ENCODE results near the gene GRXCR1. TPM values are rescaled to one million over a fixed set of nuclear protein-coding genes. Genes with fewer than 3 reads are reported as not detected.

The GRXCR1 gene
- total and polyA plus RNA-seq, 2 of the 4 experiments (the other 2 are of a cell fraction): not detected

DNA sequence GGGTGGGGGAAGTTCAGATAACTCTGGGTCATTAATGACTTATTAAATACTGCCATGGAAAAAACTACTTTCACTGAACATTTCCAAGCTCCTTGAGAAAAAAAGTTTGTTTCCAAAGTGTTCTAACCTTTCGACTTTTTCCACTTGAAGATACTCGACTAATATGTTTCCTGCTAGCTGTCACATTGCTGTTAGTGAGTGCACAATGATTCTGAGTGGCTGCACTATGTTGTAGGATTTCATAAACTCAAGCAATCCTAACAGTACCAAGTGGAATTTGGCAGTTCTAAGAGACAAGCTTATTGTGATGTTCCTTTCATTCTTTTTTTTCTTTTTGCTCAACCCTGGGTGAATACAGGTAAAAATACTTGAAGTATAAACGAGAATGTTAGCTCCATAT is 33.4 kb downstream of the GRXCR1 start:
- ChIA-PET CTCF (no interaction called here), POLR2A (ENCODE audit: unreplicated experiment) (no interaction called here)
- TF ChIP-seq CEBPB (IDR thresholded peaks at IDR 0.05; ENCODE audit: low read depth, low read length) (no peak), CHD1 (IDR thresholded peaks at IDR 0.05; ENCODE audit: low read depth, low read length) (no peak)
- no peak overlapping the region for H3K9ac ChIP-seq (ENCODE audit: low read depth, low read length)
- H4K8ac ChIP-seq (ENCODE audit: low read depth in 2 of 2, low read length in 2 of 2): no peak overlapping the region
- no peak overlapping the region for H3K4me2 ChIP-seq (ENCODE audit: low read depth, low read length)
- no peak overlapping the region for H2AK9ac ChIP-seq (replicated peaks; ENCODE audit: low read depth, low read length, poor library complexity)
- no peak overlapping the region for H3K14ac ChIP-seq (replicated peaks; ENCODE audit: low read depth, low read length)
- H2AFZ ChIP-seq (replicated peaks; ENCODE audit: low read length, poor library complexity): no peak overlapping the region
- no peak overlapping the region for H2AK5ac ChIP-seq (ENCODE audit: low read depth, low read length)
- no peak overlapping the region for H3K18ac ChIP-seq (ENCODE audit: low read depth, low read length)
- no peak overlapping the region for H3K23ac ChIP-seq (ENCODE audit: low read depth, low read length)
- H3K36me3 ChIP-seq (ENCODE audit: control insufficient read depth, insufficient read depth, low read length): no peaks in the 10 kb centered on the region
- H3K9me3 ChIP-seq (ENCODE audit: control insufficient read depth, insufficient read depth, low read length): peaks cover 13% of the 10 kb centered on the region; the same call in 1 of the 2 replicates
- H3K56ac ChIP-seq (ENCODE audit: extremely low read depth, insufficient read depth, low read length): no peak overlapping the region
- no peak overlapping the region for H2BK5ac ChIP-seq (ENCODE audit: low read depth, low read length, poor library complexity, severe bottlenecking)
- DNase-seq: no peak
- no peaks in the 10 kb centered on the region for H3K4me1 ChIP-seq (ENCODE audit: control insufficient read depth, insufficient read depth, low read length)
- intact Hi-C loops (cut with micrococcal nuclease) (no loop called here), dilution Hi-C loops (cut with HindIII; ENCODE audit: low sequenced_read_pairs, unreplicated experiment) (no loop called here), in situ Hi-C loops (cut with MboI; ENCODE audit: low sequenced_read_pairs) (no loop called here)
- no peak overlapping the region for H3K4ac ChIP-seq (ENCODE audit: low read depth, low read length)
- H3K4me3 ChIP-seq (ENCODE audit: insufficient read depth, low read depth, low read length): no peak overlapping the region
- no peaks in the 10 kb centered on the region for H3K79me1 ChIP-seq (ENCODE audit: low read depth in 1 of 2, low read length in 2 of 2)
- no peak overlapping the region for H3K27ac ChIP-seq (ENCODE audit: insufficient read depth, low read length)
- no TSS peak for BruUV-seq (replicated peaks)
- no peak overlapping the region for H4K5ac ChIP-seq (ENCODE audit: low read depth, low read length)
- no CpG with 5 or more reads among the region's 3 CpGs for WGBS, 2 experiments (ENCODE audit: extremely low coverage in 2 of 2, insufficient read length in 1 of 2)
- no peak overlapping the region for H4K91ac ChIP-seq (ENCODE audit: insufficient read depth, low read depth, low read length)
- ATAC-seq (ENCODE audit: low read depth): no peak
- H3K27me3 ChIP-seq (ENCODE audit: control insufficient read depth, insufficient read depth, low read length): no peaks in the 10 kb centered on the region
- no peak overlapping the region for H2BK15ac ChIP-seq (ENCODE audit: low read depth, low read length)
- no peaks in the 10 kb centered on the region for H3K9me1 ChIP-seq (ENCODE audit: insufficient read depth, low read length)
- no peaks in the 10 kb centered on the region for H4K20me1 ChIP-seq (ENCODE audit: insufficient read depth, low read length)
- no peak overlapping the region for H2BK120ac ChIP-seq (ENCODE audit: low read depth, low read length)
- H2BK20ac ChIP-seq (ENCODE audit: low read depth, low read length): no peak overlapping the region

Measured in IMR-90 (cell line).